ENCODE data around the gene ADAMTS16. TPM values are rescaled to one million over a fixed set of nuclear protein-coding genes. Genes with fewer than 3 reads are reported as not detected.

The ADAMTS16 gene
- total RNA-seq, 4 donors from 2014 or later: 0.19 TPM; not detected in 3

DNA sequence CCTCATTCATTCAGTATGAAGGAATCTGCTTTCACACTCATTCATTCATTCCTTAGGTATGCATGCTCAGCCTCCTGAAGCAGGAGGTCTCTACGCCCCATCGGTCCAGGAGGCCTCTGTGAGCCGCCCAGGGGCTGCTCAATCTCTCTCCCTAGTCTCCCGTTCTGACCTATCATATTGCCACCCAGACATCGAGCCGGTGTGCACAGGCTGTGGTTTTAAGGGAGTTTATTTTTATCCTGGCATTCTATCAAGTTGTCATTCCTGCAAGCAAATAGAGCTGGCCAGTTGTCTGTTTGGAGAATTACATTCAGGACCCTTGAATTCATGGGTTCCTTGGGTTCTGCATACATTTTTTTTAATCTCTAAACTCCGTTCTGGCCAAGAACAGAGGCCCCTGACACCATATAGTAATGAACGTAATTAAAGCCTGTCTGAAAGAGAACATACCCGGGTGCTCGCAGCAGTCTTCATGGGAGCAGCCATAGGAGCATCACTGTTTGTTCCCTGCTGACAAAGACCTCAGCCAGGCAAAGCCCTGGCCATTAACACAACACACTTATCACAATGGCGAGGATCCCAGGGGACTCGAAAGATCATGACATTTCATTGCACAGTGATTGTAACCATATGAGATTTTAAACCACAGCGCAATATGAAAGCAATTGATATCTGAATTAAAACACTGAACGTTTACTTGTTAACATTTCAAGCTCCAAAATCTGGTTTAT lies 80.9 kb downstream of the ADAMTS16 start:
- intact Hi-C loops (cut with DNase I): no loop called here
- Histone ChIP-seq H3K27ac (no peak overlapping the region), H3K4me1 (no peaks in the 10 kb centered on the region), H3K4me3 (no peak overlapping the region), H3K36me3 (no peaks in the 10 kb centered on the region), H3K9me3 (no peaks in the 10 kb centered on the region), H3K27me3 (no peaks in the 10 kb centered on the region)
- DNase-seq: no peak
- WGBS, 2 donors: 70 to 83% methylated on average over 14 of the region's 14 CpGs
- TF ChIP-seq, protein P1, sequence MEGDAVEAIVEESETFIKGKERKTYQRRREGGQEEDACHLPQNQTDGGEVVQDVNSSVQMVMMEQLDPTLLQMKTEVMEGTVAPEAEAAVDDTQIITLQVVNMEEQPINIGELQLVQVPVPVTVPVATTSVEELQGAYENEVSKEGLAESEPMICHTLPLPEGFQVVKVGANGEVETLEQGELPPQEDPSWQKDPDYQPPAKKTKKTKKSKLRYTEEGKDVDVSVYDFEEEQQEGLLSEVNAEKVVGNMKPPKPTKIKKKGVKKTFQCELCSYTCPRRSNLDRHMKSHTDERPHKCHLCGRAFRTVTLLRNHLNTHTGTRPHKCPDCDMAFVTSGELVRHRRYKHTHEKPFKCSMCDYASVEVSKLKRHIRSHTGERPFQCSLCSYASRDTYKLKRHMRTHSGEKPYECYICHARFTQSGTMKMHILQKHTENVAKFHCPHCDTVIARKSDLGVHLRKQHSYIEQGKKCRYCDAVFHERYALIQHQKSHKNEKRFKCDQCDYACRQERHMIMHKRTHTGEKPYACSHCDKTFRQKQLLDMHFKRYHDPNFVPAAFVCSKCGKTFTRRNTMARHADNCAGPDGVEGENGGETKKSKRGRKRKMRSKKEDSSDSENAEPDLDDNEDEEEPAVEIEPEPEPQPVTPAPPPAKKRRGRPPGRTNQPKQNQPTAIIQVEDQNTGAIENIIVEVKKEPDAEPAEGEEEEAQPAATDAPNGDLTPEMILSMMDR (IDR thresholded peaks at IDR 0.05): no peak
- TF ChIP-seq POLR2A (IDR thresholded peaks at IDR 0.05): no peak

DNA sequence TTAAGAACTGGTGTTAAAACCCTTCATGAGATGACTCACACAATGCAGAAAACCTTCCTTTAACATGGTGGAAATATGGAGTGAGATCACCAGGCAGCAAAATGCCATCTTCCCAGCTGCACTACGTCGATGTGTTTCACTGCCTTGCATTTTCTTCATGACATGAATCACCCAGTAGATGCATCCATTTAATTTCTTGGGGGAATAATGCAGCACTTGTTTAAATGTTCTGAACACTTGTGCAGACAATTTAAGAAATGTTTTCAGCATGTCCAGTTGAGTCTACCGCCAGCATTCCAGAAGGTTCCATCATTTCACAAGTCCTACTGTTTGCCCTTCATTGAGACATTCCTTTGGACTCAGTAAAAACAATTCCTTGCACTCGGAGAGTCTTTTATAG lies 81.6 kb downstream of the ADAMTS16 start:
- no peaks in the 10 kb centered on the region for H3K36me3 ChIP-seq
- no peak overlapping the region for H3K4me3 ChIP-seq
- WGBS, 2 donors: 70 to 82% methylated on average over 4 of the region's 4 CpGs
- TF ChIP-seq, protein P1 (IDR thresholded peaks at IDR 0.05): no peak
- TF ChIP-seq POLR2A (IDR thresholded peaks at IDR 0.05): no peak
- H3K27ac ChIP-seq: no peak overlapping the region
- H3K9me3 ChIP-seq: no peaks in the 10 kb centered on the region
- DNase-seq: no peak
- H3K4me1 ChIP-seq: no peaks in the 10 kb centered on the region
- intact Hi-C loops (cut with DNase I): no loop called here
- H3K27me3 ChIP-seq: no peaks in the 10 kb centered on the region

DNA sequence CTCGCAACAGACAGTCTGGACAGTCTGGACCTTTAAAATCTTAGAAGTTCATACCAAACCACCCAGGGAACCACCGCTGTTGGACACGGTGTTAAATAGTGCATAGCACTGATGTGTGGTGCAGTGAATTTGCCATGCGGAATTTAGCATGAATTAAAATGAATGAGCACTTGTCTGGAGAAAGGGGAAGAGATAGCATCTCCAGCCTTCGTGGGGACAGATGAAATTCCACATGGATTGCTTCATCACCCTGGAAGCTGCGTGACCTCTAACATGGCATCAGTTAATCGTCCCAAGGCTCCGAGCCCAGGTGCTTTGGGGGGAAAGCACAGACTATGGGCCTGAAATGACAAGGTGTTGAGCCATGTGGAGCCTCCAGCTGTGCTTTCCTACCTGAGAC lies 91.4 kb downstream of the ADAMTS16 start:
- TF ChIP-seq, protein P1 (IDR thresholded peaks at IDR 0.05): no peak
- TF ChIP-seq POLR2A (IDR thresholded peaks at IDR 0.05): no peak
- intact Hi-C loops (cut with DNase I): no loop called here
- Histone ChIP-seq H3K27ac (no peak overlapping the region), H3K36me3 (no peaks in the 10 kb centered on the region), H3K4me3 (no peak overlapping the region), H3K4me1 (no peaks in the 10 kb centered on the region), H3K9me3 (no peaks in the 10 kb centered on the region), H3K27me3 (no peaks in the 10 kb centered on the region)
- WGBS, 2 donors: 79 to 85% methylated on average over 5 to 8 of the region's 8 CpGs
- DNase-seq: no peak

DNA sequence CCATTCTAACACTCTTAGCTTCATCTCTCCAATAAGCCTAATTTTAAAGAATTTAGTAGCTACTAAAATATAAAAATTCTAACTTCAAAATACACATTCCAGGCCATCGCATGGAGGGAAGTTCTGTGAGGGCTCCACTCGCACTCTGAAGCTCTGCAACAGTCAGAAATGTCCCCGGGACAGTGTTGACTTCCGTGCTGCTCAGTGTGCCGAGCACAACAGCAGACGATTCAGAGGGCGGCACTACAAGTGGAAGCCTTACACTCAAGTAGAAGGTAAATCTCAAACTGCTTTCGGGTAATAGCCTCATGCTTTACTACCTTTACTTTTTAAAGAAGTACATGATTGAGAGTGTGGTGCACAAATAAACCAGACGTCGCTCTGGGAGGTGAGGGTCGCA lies 94.8 kb downstream of the ADAMTS16 start:
- no peaks in the 10 kb centered on the region for H3K36me3 ChIP-seq
- H3K27ac ChIP-seq: no peak overlapping the region
- WGBS, 2 donors: 82 to 83% methylated on average over 11 of the region's 11 CpGs
- TF ChIP-seq, protein P1 (IDR thresholded peaks at IDR 0.05): no peak
- no peak for TF ChIP-seq POLR2A (IDR thresholded peaks at IDR 0.05)
- intact Hi-C loops (cut with DNase I): no loop called here
- no peaks in the 10 kb centered on the region for H3K4me1 ChIP-seq
- H3K9me3 ChIP-seq: no peaks in the 10 kb centered on the region
- no peak for DNase-seq
- no peak overlapping the region for H3K4me3 ChIP-seq
- no peaks in the 10 kb centered on the region for H3K27me3 ChIP-seq

DNA sequence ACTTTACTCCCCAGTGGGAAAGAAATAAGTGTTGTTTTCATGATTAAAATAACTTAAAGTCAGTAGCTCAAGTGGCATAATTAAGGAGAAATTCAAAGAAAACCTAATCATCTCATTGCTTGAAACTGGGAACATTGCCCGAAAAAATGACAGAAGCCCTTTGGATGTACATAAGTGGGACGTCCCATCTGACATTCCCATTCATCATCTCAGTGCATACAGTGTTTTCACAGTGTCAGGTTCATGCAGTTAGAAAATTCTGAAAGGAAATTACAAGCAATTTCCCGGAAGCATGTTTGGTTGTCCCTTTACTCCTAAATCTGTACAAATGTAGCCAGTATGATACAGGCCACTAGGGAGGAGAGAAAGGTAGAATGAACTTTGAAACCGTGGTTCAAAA lies 95.6 kb downstream of the ADAMTS16 start:
- Histone ChIP-seq H3K9me3 (no peaks in the 10 kb centered on the region), H3K27ac (no peak overlapping the region), H3K36me3 (no peaks in the 10 kb centered on the region), H3K4me3 (no peak overlapping the region), H3K27me3 (no peaks in the 10 kb centered on the region), H3K4me1 (no peaks in the 10 kb centered on the region)
- 38 to 49% methylated on average over 4 of the region's 4 CpGs for WGBS, 2 donors
- intact Hi-C loops (cut with DNase I): no loop called here
- no peak for TF ChIP-seq POLR2A (IDR thresholded peaks at IDR 0.05)
- TF ChIP-seq, protein P1 (IDR thresholded peaks at IDR 0.05): no peak
- no peak for DNase-seq

Data from esophagus squamous epithelium (tissue), 5 donors.